Measurements from ENCODE around the gene TMEM175. TPM values are rescaled to one million over a fixed set of nuclear protein-coding genes. Genes with fewer than 3 reads are reported as not detected.

Gene TMEM175
- total RNA-seq, 2 donors from 2014 or later = 44.1 to 74.6 TPM

DNA sequence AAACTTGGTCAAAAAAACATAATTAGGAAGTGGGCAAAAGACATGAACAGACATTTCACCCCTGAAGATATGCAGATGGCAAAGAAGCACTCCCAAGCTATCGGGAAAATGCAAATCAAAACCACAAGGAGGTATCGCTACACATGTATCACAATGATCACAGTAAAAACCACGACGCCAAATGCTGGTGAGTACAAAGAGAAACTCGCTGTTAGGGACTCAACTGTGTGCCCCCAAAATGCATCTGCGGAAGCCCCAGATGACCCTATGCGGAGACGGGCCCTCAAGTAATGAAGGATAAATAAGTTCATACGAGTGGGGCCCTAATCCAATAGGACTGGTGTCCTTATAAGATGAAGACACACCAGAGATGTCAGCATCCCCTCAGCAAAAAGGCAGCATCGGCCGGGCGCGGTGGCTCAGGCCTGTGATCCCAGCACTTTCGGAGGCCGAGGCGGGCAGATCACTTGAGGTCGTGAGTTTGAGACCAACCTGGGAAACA is 10.4 kb upstream of the TMEM175 start:
- Histone ChIP-seq H3K36me3 (no peaks in the 10 kb centered on the region), H3K27ac (no peak overlapping the region), H3K4me1 (replicated peaks) (no peaks in the 10 kb centered on the region), H3K27me3 (replicated peaks; ENCODE audit: insufficient read depth) (no peaks in the 10 kb centered on the region), H3K9me3 (no peaks in the 10 kb centered on the region), H3K4me3 (no peak overlapping the region)
- TF ChIP-seq POLR2A (IDR thresholded peaks at IDR 0.05) = no peak
- TF ChIP-seq POLR2AphosphoS5 (IDR thresholded peaks at IDR 0.05) = no peak
- TF ChIP-seq, protein P1, sequence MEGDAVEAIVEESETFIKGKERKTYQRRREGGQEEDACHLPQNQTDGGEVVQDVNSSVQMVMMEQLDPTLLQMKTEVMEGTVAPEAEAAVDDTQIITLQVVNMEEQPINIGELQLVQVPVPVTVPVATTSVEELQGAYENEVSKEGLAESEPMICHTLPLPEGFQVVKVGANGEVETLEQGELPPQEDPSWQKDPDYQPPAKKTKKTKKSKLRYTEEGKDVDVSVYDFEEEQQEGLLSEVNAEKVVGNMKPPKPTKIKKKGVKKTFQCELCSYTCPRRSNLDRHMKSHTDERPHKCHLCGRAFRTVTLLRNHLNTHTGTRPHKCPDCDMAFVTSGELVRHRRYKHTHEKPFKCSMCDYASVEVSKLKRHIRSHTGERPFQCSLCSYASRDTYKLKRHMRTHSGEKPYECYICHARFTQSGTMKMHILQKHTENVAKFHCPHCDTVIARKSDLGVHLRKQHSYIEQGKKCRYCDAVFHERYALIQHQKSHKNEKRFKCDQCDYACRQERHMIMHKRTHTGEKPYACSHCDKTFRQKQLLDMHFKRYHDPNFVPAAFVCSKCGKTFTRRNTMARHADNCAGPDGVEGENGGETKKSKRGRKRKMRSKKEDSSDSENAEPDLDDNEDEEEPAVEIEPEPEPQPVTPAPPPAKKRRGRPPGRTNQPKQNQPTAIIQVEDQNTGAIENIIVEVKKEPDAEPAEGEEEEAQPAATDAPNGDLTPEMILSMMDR (IDR thresholded peaks at IDR 0.05) = no peak
- intact Hi-C loops (cut with DNase I) = no loop called here
- WGBS = 86% methylated on average over 17 of the region's 17 CpGs
- no peak for DNase-seq (ENCODE audit: low spot score)

DNA sequence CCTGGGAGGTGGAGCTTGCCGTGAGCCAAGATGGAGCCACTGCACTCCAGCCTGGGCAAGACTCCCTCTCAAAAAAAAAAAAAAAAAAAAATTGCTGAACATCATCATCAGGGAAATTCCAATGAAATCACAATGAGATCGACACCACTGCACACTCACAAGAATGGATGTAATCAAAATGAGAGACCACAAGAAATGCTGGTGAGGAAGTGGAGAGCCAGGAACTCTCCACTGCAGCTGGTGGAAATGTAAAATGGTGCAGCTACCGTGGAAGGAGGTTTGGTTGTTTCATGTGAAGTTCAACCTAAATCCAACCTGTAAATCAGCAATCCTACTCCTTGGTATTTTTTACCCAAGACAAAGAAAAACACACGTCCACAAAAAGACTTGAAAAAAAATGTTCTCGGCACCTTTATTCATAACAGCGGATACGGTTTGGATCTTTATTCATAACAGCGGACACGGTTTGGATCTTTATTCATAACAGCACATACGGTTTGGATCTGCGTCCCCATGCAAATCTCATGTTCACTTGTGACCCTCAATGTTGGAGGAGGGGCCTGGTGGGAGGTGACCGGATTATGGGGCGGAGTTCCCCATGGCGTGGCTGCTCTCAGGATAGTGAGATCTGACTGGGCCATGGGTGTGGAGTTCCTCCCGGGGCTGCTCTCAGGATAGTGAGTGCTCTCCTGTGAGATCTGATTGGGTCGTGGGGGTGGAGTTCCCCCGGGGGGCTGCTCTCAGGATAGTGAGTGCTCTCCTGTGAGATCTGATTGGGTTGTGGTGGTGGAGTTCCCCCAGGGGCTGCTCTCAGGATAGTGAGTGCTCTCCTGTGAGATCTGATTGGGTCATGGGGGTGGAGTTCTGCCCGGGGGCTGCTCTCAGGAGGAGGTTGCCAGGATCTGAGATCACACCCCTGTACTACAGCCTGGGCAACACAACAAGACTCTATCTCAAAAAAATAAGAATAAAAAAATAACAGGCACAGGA is 7.9 kb upstream of the TMEM175 start:
- DNase-seq (ENCODE audit: low spot score) = no peak
- intact Hi-C loops (cut with DNase I) = no loop called here
- Histone ChIP-seq H3K4me3 (no peak overlapping the region), H3K27me3 (replicated peaks; ENCODE audit: insufficient read depth) (no peaks in the 10 kb centered on the region), H3K9me3 (no peaks in the 10 kb centered on the region), H3K4me1 (replicated peaks) (peaks cover 4% of the 10 kb centered on the region), H3K36me3 (no peaks in the 10 kb centered on the region), H3K27ac (no peak overlapping the region)
- TF ChIP-seq POLR2AphosphoS5 (IDR thresholded peaks at IDR 0.05) (no peak), POLR2A (IDR thresholded peaks at IDR 0.05) (no peak)
- TF ChIP-seq, protein P1 (IDR thresholded peaks at IDR 0.05) = no peak
- 66% methylated on average over 18 of the region's 18 CpGs for WGBS

DNA sequence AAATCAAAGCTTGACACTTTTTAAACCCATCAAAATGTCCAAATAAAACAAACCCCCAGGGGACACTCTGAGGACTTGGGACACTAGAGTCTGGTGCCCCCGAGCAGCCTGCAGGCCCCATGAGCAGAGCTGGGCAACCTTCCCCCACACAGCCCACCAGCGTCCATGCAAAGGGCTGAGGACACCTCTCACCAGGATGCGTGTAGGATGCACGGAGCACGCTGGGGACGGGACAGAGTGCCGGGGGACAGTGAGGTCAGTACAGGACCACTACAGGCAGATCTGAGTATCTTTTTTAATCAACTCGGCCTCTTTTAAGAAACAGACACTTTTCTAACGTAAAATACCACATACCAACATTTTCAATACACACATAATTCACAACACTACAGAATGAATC is 7.1 kb upstream of the TMEM175 start:
- H3K27ac ChIP-seq = no peak overlapping the region
- H3K36me3 ChIP-seq = no peaks in the 10 kb centered on the region
- TF ChIP-seq, protein P1 (IDR thresholded peaks at IDR 0.05) = no peak
- no peak for TF ChIP-seq POLR2AphosphoS5 (IDR thresholded peaks at IDR 0.05)
- no peak for TF ChIP-seq POLR2A (IDR thresholded peaks at IDR 0.05)
- WGBS = 84% methylated on average over 9 of the region's 9 CpGs
- peaks cover 4% of the 10 kb centered on the region for H3K4me1 ChIP-seq (replicated peaks)
- no peaks in the 10 kb centered on the region for H3K9me3 ChIP-seq
- no peaks in the 10 kb centered on the region for H3K27me3 ChIP-seq (replicated peaks; ENCODE audit: insufficient read depth)
- DNase-seq (ENCODE audit: low spot score) = no peak
- intact Hi-C loops (cut with DNase I) = no loop called here
- H3K4me3 ChIP-seq = no peak overlapping the region

DNA sequence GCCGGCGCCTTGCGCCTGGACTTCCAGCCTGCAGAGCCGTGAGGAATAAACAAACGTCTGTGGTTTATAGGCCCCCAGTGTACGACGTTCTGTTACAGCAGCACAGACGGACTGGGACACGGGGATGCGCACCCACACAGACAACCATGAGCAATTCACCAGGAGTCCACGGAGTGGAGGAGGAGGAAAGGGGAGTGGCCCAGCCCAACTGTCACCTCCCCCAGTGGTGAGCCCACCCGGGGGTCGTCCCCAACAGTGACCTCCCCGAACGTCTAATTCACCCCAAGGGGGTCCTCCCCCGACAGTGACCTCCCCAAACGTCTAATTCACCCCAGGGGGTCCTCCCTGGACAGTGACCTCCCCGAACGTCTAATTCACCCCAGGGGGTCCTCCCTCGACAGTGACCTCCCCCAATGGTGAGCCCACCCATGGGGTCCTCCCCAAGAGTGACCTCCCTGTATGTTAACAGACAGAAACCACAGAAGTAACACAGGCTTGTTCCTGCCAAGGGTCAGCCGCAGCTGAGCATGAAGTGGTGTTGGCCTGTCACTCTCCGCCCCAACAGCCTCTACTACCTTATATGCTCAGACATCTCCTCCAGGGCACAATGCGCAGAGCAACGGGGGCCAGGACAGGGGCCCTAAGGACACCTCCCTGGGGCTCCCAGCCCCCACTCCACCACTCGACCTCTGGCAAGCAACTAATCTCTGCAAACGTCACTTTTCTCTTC is 6.3 kb upstream of the TMEM175 start:
- Histone ChIP-seq H3K36me3 (no peaks in the 10 kb centered on the region), H3K27me3 (replicated peaks; ENCODE audit: insufficient read depth) (no peaks in the 10 kb centered on the region), H3K4me1 (replicated peaks) (peaks cover 11% of the 10 kb centered on the region), H3K4me3 (no peak overlapping the region), H3K9me3 (no peaks in the 10 kb centered on the region), H3K27ac (no peak overlapping the region)
- 76% methylated on average over 26 of the region's 26 CpGs for WGBS
- TF ChIP-seq, protein P1 (IDR thresholded peaks at IDR 0.05) = no peak
- no peak for TF ChIP-seq POLR2AphosphoS5 (IDR thresholded peaks at IDR 0.05)
- TF ChIP-seq POLR2A (IDR thresholded peaks at IDR 0.05) = no peak
- intact Hi-C loops (cut with DNase I) = no loop called here
- DNase-seq (ENCODE audit: low spot score) = no peak

All from prostate gland (tissue), 2 donors.